Measurements from ENCODE around the gene ZNF771.

ZNF771 gene

GRCh38 chr16:30399435-30400186 lies 7.8 kb upstream of the ZNF771 start:
- no peak for DNase-seq (ENCODE audit: low read depth, low spot score)
- no peak for TF ChIP-seq CTCF (IDR thresholded peaks at IDR 0.05; ENCODE audit: low read depth, low read length)
- H3K4me3 ChIP-seq (ENCODE audit: low read depth, low read length), result peak overlapping the region; percentile 43
- in situ Hi-C loops (cut with HindIII; ENCODE audit: low sequenced_read_pairs), result no loop called here

- in situ Hi-C loops (cut with HindIII; ENCODE audit: low sequenced_read_pairs), result no loop called here
Measured at GRCh38 chr16:30401768-30402425, 5.5 kb upstream of the ZNF771 start.

GRCh38 chr16:30406795-30407101 lies 658 bp upstream of the ZNF771 start:
- no peak for DNase-seq (ENCODE audit: low read depth, low spot score)
- no peak for TF ChIP-seq CTCF (IDR thresholded peaks at IDR 0.05; ENCODE audit: low read depth, low read length)
- in situ Hi-C loops (cut with HindIII; ENCODE audit: low sequenced_read_pairs), result no loop called here
- peak overlapping the region; percentile 75 for H3K4me3 ChIP-seq (ENCODE audit: low read depth, low read length)

More at GRCh38 chr16:30401768-30402425, 5.5 kb upstream of the ZNF771 start:
- no peak overlapping the region for H3K4me3 ChIP-seq (ENCODE audit: low read depth, low read length)
- DNase-seq (ENCODE audit: low read depth, low spot score), result no peak
- no peak for TF ChIP-seq CTCF (IDR thresholded peaks at IDR 0.05; ENCODE audit: low read depth, low read length)

- peak overlapping the region; percentile 75 for H3K4me3 ChIP-seq (ENCODE audit: low read depth, low read length)
- DNase-seq (ENCODE audit: low read depth, low spot score), result no peak
- in situ Hi-C loops (cut with HindIII; ENCODE audit: low sequenced_read_pairs), result no loop called here
- no peak for TF ChIP-seq CTCF (IDR thresholded peaks at IDR 0.05; ENCODE audit: low read depth, low read length)
Measured at GRCh38 chr16:30407804-30408534, 563 bp downstream of the ZNF771 start.

- no peak overlapping the region for H3K4me3 ChIP-seq (ENCODE audit: low read depth, low read length)
- peak; percentile 97 for TF ChIP-seq CTCF (IDR thresholded peaks at IDR 0.05; ENCODE audit: low read depth, low read length)
- in situ Hi-C loops (cut with HindIII; ENCODE audit: low sequenced_read_pairs), result no loop called here
- DNase-seq (ENCODE audit: low read depth, low spot score), result peak; percentile 84
Measured at GRCh38 chr16:30409125-30410060, 2.0 kb downstream of the ZNF771 start.

Data from astrocyte of the spinal cord (primary cell).